ENCODE results near the gene ANTXRL.
"Not testable (repeated sequence)": the region's sequence is repeated elsewhere in the genome, so short reads cannot be mapped to it uniquely, and the experiment has no call there.

ANTXRL gene

GRCh38 chr10:46310851-46311250 lies 24.1 kb downstream of the ANTXRL start:
- DNase-seq = no peak

- no peak for DNase-seq
Observed at GRCh38 chr10:46311501-46311951, 24.7 kb downstream of the ANTXRL start.

- not testable (repeated sequence) for DNase-seq
Observed at GRCh38 chr10:46311961-46312431, 25.2 kb downstream of the ANTXRL start.

GRCh38 chr10:46312953-46313352 lies 26.2 kb downstream of the ANTXRL start:
- DNase-seq = no peak

- no peak for DNase-seq
Observed at GRCh38 chr10:46314071-46314470, 27.3 kb downstream of the ANTXRL start.

- DNase-seq = not testable (repeated sequence)
Observed at GRCh38 chr10:46315071-46315860, 28.5 kb downstream of the ANTXRL start.

GRCh38 chr10:46317370-46317769 lies 30.6 kb downstream of the ANTXRL start:
- DNase-seq = no peak

GRCh38 chr10:46317889-46318288 lies 31.1 kb downstream of the ANTXRL start:
- DNase-seq = no peak

GRCh38 chr10:46318799-46319198 lies 32.0 kb downstream of the ANTXRL start:
- DNase-seq = no peak

- DNase-seq = no peak
Observed at GRCh38 chr10:46319389-46319788, 32.6 kb downstream of the ANTXRL start.

GRCh38 chr10:46321770-46322169 lies 35.0 kb downstream of the ANTXRL start:
- no peak for DNase-seq

- DNase-seq = no peak
Observed at GRCh38 chr10:46323176-46323575, 36.4 kb downstream of the ANTXRL start.

- DNase-seq = no peak
Observed at GRCh38 chr10:46325021-46325420, 38.2 kb downstream of the ANTXRL start.

- no peak for DNase-seq
Observed at GRCh38 chr10:46326066-46326465, 39.3 kb downstream of the ANTXRL start.

- DNase-seq = no peak
Observed at GRCh38 chr10:46326971-46327370, 40.2 kb downstream of the ANTXRL start.

- no peak for DNase-seq
Observed at GRCh38 chr10:46327685-46328084, 40.9 kb downstream of the ANTXRL start.

- no peak for DNase-seq
Observed at GRCh38 chr10:46328853-46329689, 42.3 kb downstream of the ANTXRL start.

- DNase-seq = no peak
Observed at GRCh38 chr10:46329690-46330016, 42.9 kb downstream of the ANTXRL start.

- DNase-seq = no peak
Observed at GRCh38 chr10:46330894-46331293, 44.1 kb downstream of the ANTXRL start.

GRCh38 chr10:46365484-46365883 lies 78.7 kb downstream of the ANTXRL start:
- DNase-seq = not testable (repeated sequence)

GRCh38 chr10:46367209-46367608 lies 80.4 kb downstream of the ANTXRL start:
- DNase-seq = not testable (repeated sequence)

- DNase-seq = not testable (repeated sequence)
Observed at GRCh38 chr10:46367666-46368240, 81.0 kb downstream of the ANTXRL start.

- not testable (repeated sequence) for DNase-seq
Observed at GRCh38 chr10:46368956-46369355, 82.2 kb downstream of the ANTXRL start.

GRCh38 chr10:46374410-46374809 lies 87.6 kb downstream of the ANTXRL start:
- DNase-seq = not testable (repeated sequence)
